Superior temporal gyrus (tissue), 1 donor: ENCODE measurements around the gene ATP10A.

Experiments
- DNase-seq: peaks from one replicate; pipeline ENCODE4 v3.0.0-alpha.2; 2016; ENCODE audit errors: extremely low spot score

The ATP10A gene

DNA sequence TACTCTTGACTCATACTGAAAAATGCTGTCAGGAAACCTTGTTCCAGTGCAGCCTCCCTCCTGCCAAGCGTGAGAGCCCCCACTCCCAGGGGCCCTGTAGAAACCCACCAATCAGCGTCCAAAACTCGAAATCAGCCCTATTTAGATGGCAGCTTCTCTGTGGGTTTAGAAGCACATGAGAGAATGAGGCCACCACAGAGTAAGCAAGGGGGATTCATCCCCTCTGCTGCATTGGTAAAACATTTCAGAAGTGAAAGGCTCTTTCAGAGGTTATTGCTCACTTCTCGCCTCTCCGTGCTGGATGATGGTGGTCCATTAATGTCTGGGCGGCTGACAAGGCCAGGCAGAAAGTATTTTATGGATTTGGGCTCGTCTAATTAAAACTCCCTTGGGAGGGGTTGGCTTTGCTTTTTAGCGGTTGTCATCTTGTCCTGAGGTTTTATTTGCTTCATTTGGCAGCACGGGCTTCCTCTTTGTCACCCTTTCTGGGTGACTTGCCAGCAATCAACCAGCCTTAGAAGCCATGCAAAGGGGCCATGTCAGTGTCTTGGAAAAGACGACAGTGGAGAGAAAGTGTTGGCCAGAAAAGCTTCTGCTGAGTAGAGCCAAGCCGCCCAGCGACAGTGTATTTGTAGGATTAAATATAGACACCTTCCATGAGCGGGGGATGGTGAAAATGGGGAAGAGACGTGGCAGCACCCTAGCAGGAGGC, 145.5 kb downstream of the ATP10A start:
- peak; percentile 29 for DNase-seq

DNA sequence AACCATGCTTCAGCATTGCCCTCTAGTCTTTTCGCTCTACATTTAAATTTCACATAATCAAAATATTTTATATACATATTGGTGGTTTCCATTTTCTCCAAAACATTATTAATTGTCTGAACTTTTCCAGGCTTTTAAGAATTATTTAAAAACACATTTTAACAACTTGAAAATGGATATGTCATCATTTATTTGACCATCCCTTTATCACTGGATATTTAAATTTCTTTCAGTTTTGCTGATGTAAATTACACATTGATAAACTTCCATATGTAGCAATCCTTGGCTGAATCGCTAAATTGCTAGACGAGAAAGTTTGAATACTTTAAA, 146.0 kb downstream of the ATP10A start:
- DNase-seq = no peak

GRCh38 chr15:25716414-25717126, 146.6 kb downstream of the ATP10A start:
- DNase-seq = no peak

GRCh38 chr15:25715536-25716413, 147.4 kb downstream of the ATP10A start:
- DNase-seq = no peak

DNA sequence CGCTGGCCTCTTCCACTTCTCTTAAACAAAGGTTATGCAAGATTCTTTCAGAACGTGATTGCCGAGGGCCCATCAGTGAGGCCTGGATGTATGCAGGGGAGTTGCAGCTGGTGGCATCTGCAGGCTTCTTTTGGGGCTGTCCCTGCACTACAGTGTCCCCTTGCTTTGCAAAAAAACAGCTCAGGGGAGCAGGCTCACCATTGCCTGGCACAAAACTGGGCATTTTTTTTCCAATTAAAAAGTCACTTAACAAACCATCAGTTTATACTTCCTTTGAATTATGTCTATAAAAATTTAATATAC, 148.6 kb downstream of the ATP10A start:
- DNase-seq = no peak

GRCh38 chr15:25713736-25714537, 149.2 kb downstream of the ATP10A start:
- no peak for DNase-seq

DNA sequence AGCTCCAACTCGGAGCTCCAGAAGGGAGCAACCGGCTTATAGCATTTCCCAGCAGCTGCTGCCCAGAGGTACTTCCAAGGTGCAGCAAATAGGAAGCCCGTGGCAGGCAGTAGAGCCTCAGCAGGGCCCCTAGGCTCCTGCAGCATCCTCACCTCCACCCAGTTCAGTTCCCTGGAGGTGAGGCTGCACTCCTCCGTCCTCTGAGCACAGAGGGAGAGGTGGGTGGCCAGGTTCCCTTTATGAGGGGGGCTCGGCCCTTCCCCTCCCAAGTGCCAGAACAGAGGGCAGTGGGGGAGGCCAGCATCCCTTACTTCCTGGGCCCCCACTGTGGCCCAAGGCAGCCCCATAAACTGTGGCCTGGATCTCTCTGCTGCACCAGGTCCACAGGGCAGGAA, 150.2 kb downstream of the ATP10A start:
- no peak for DNase-seq

GRCh38 chr15:25712192-25712960, 150.8 kb downstream of the ATP10A start:
- no peak for DNase-seq

- DNase-seq = no peak
Observed at GRCh38 chr15:25711691-25712090, 151.4 kb downstream of the ATP10A start.

DNA sequence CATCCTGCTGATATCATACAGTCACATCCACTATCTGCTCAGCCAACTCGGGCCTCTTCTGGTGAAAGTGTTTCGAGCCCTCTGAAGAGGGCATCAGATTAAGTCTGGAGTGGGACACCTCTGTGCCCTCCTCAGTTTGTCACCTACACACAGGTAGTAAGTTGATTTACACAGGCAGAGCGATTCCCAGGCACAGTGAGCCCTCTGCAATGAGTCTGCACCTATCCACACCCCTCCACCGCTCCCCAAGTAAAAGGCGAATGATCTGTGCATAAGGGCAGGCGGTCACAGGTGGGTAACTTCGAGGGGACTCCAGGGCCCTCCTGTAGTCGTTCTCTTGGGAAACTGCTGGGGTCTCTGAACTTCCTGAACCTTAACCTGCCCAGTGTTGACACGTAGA, 152.0 kb downstream of the ATP10A start:
- no peak for DNase-seq

DNA sequence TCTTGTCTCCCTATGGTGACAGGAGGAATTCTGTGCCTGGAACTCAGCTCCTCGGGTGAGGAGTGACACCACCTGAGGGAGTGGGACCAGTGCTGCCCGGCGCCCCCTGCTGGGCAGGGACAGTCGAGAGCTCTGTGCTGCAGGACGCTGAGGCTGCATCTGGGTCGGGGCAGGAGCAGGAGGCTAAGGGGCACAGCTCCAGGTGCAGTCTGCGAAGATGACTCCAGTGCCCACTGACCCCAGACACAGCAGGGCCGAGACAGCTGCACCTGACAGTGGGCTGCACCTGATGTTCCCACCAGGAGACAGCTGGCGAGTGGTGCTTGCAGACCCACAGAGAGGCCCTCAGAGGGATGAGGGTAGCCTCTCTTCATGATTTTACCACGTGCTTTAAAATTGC, 152.9 kb downstream of the ATP10A start:
- no peak for DNase-seq

DNA sequence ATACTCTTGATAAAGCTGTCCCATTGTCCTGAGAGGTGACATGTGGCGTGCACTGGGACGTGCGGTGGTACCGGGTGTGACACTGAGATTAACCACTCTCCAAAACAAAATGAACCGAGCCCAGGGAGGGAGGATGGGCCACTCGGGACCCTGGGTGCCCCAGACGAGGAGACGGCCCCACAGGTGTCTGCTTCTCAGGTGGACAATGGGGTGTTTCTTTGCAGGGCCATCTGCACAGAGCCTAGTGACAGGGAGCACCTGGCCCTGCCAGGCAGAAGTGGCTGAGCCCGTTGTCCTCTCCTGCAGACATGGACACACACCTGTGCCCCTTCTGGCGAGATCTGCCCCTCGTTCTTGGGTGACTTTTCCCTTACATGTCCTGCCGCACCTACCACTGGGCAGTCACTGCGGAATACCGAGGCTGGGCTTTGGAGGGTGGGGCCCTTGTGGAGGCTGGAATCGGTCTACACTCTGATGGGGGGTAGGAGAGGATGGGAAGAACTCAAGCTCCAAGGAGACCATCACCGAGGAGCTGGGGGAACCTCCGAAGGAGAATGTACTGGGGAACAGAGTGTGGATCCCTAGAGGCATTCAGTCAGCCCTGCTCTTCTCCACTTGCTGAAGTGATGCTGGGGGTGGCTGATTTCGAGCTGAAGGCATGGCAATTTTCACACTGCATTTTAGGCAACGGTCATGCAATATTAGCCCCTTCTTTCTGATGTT, 153.5 kb downstream of the ATP10A start:
- DNase-seq = no peak

- DNase-seq = no peak
Observed at GRCh38 chr15:25708391-25708790, 154.7 kb downstream of the ATP10A start.

DNA sequence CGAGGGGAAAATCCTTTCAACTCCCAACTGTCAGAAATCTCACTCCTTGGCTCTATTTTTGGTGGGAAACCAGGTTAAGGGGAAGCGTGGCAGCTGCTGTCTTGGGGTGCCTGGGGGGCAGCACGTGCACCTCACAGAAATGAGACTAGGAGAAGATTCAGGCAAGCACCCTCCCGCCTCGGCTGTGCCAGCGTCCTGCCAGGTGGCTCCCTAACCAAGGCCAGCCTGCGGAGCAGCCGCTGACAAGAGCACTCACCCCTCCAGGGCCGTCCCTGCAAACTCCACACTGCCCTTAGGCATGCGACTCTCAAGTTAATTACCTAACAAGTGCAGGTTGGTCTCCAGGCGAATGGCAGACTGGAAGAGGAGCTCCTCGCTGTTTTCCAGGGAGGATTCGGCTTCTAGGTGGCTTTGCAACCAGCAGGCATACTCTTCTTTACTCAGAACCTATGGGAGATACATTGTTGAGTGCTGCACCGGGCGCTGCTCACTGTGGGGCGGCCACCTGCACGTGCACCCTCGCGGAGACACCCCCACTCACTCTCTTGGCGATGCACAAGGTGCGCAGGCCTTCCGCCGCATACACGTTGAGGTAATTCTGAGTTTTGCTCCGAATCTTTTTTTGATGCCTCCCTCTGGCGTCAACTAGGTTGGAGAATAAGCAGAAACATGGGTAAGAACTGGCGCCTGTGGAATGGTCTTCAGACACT, 155.3 kb downstream of the ATP10A start:
- no peak for DNase-seq

DNA sequence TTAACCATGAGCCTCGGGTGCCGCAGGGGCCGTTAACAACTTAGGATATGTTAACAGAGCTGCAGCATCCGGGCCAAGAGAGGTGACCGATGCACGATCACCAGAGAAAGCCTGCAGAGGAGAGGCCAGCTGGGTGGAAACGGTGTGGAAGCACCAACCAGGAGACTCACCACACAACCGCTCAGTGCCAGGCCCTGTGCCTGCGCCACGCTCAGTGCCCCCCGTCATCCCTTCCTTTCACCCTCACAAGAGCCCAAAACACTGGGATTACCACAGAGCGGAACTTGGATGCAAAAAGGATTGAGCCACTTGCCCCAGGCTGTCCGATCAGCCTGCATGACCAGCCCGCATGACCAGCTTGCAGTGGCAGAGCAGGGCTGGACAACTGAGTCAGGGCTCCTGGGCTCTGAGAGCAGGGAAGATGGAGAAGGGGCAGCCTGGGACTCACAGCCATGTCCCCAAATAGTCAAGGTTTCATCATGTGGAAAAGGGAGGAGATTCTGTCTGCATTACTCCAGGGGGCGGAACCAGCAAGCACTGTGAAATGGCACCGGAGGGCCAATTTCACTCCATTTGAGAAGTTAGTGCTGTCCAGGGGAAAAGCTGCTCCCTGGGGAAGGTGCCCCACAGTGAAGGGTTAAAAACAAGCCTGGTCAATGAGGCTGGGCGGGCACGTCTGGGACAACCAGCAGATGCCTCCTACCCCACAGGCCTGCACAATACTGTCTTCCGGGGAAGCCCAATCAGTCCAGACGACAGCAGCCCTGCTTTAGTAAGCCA, 156.8 kb downstream of the ATP10A start:
- no peak for DNase-seq

GRCh38 chr15:25705433-25706115, 157.6 kb downstream of the ATP10A start:
- DNase-seq = no peak

GRCh38 chr15:25703726-25704125, 159.4 kb downstream of the ATP10A start:
- no peak for DNase-seq

- DNase-seq = peak; percentile 26
Observed at GRCh38 chr15:25701721-25702465, 161.2 kb downstream of the ATP10A start.
